Lung (tissue), 12 donors: Measurements from ENCODE around the gene ARMC3. TPM values are rescaled to one million over a fixed set of nuclear protein-coding genes. Genes with fewer than 3 reads are reported as not detected.

ENCODE experiments used
- ATAC-seq: fragments of 200-7000 bp; cut with Tn5 transposase; one replicate; pipeline ENCODE4 v1.9.1; 2020; ENCODE audit warnings: moderate number of reproducible peaks; ENCODE audit not compliant: insufficient read depth, low FRiP score
- DNase-seq, 3 donors: peaks; one replicate each; pipeline ENCODE4 v3.0.0-alpha.2; 2013 to 2017
- H3K27ac ChIP-seq, 2 donors: one replicate each; pipeline ENCODE4 v1.5.1; 2013; ENCODE audit warnings: mild to moderate bottlenecking in 2 of 2, moderate library complexity in 2 of 2, control low read depth in 1 of 2, inconsistent platforms in 1 of 2, low read depth in 1 of 2, low read length in 1 of 2
- H3K27me3 ChIP-seq, 3 donors: one replicate each; pipeline ENCODE4 v1.5.1; 2013; ENCODE audit warnings: low read length in 2 of 3; ENCODE audit not compliant: control insufficient read depth in 3 of 3, insufficient read depth in 3 of 3
- H3K36me3 ChIP-seq, 4 donors: one replicate each; pipeline ENCODE4 v1.5.1; 2013; ENCODE audit warnings: low read length in 4 of 4, mild to moderate bottlenecking in 1 of 4, moderate library complexity in 1 of 4; ENCODE audit not compliant: control insufficient read depth in 4 of 4, insufficient read depth in 4 of 4
- H3K4me1 ChIP-seq, 5 donors: one replicate each; pipeline ENCODE4 v1.5.1; 2013; ENCODE audit warnings: low read length in 5 of 5, mild to moderate bottlenecking in 2 of 5, moderate library complexity in 1 of 5; ENCODE audit not compliant: control insufficient read depth in 5 of 5, insufficient read depth in 5 of 5
- H3K4me3 ChIP-seq: one replicate; pipeline ENCODE4 v1.5.1; 2013; ENCODE audit warnings: mild to moderate bottlenecking, control low read depth, moderate library complexity
- H3K9ac ChIP-seq, 2 donors: one replicate each; pipeline ENCODE4 v1.5.1; 2013; ENCODE audit warnings: low read length in 2 of 2, control low read depth in 1 of 2; ENCODE audit not compliant: insufficient read depth in 1 of 2
- H3K9me3 ChIP-seq, 4 donors: one replicate each; pipeline ENCODE4 v1.5.1; 2013; ENCODE audit warnings: low read length in 3 of 4, mild to moderate bottlenecking in 1 of 4, moderate library complexity in 1 of 4; ENCODE audit not compliant: control insufficient read depth in 4 of 4, insufficient read depth in 3 of 4
- WGBS, 2 donors: extraction: QIAGEN DNeasy Blood & Tissue Kit; methylation state at CpG; one replicate each; pipeline ENCODE4 v1.1.7; 2013; 5-methylcytosine and 5-hydroxymethylcytosine counted together
- polyA plus RNA-seq, 2 donors: library from polyadenylated mRNA; stranded (reverse); fragments of 200-250 nt; gene quantifications; one replicate each; pipeline ENCODE4 v1.2.1, GENCODE V29; 2013
- total RNA-seq, 2 donors: library from RNA; depleted of rRNA in 1 of 2; stranded (reverse); fragments of >200 nt in 1 of 2; gene quantifications; one replicate each; pipeline ENCODE4 v1.2.1, GENCODE V29; 2014 to 2021
- TF ChIP-seq, protein P1 (sequence below): IDR thresholded peaks from 2 replicates; pipeline ENCODE4 v1.5.1; 2012; ENCODE audit warnings: mild to moderate bottlenecking; ENCODE audit errors: control extremely low read depth, extremely low read depth
- donor health status: control.
- donor health status: control.
- donor health status: Bipolar disorder and iron deficiency.
- donor health status: healthy.
- donor health status: DM: yes; HTN: yes; CAD: no.

Gene ARMC3
- total and polyA plus RNA-seq, 4 donors: 4.0 to 32.8 (median 13.2) TPM

DNA sequence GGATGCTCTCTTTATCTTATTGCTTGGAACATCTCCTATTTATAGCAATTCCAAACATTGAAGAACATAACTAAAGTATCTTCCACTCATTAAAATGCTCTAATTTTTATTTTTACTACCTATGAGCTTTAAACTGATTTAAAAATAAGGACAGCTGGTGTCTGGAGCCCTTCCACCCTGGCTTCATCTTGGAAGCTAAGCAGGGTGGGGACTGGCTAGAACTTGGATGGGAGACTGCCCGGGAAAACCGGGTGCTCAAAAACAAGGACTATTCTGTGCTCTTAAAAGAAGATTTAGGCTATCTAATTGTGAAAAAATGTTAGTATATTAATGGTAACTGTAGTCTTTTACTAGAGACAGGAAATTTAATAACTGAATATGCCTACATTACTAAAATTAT is 69.2 kb downstream of the ARMC3 start:
- ATAC-seq (no peak), DNase-seq (no peak)
- H3K9me3 ChIP-seq: no peaks in the 10 kb centered on the region
- TF ChIP-seq, protein P1, sequence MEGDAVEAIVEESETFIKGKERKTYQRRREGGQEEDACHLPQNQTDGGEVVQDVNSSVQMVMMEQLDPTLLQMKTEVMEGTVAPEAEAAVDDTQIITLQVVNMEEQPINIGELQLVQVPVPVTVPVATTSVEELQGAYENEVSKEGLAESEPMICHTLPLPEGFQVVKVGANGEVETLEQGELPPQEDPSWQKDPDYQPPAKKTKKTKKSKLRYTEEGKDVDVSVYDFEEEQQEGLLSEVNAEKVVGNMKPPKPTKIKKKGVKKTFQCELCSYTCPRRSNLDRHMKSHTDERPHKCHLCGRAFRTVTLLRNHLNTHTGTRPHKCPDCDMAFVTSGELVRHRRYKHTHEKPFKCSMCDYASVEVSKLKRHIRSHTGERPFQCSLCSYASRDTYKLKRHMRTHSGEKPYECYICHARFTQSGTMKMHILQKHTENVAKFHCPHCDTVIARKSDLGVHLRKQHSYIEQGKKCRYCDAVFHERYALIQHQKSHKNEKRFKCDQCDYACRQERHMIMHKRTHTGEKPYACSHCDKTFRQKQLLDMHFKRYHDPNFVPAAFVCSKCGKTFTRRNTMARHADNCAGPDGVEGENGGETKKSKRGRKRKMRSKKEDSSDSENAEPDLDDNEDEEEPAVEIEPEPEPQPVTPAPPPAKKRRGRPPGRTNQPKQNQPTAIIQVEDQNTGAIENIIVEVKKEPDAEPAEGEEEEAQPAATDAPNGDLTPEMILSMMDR: no peak
- no peaks in the 10 kb centered on the region for H3K36me3 ChIP-seq
- H3K27ac ChIP-seq: no peak overlapping the region
- H3K4me3 ChIP-seq: no peak overlapping the region
- no peak overlapping the region for H3K9ac ChIP-seq
- no peaks in the 10 kb centered on the region for H3K27me3 ChIP-seq
- H3K4me1 ChIP-seq: peaks cover 0 to 5% (median 0%) of the 10 kb centered on the region in 5 donors
- WGBS, 2 donors: 36 to 63% methylated on average over 2 of the region's 2 CpGs

DNA sequence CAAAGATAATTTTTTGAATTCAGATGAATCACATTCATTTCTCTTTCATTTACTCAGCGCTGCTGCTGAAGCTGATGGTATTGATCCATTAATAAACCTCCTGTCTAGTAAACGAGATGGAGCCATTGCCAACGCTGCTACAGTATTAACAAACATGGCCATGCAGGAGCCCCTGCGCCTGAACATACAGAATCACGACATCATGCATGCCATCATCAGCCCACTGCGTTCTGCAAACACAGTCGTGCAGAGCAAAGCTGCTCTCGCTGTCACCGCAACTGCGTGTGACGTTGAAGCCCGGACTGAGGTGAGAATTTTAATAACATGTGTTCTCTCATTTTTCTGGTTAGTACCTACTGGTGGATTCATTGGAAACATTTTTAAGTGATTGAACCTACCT is 70.2 kb downstream of the ARMC3 start:
- no peak overlapping the region for H3K9ac ChIP-seq
- TF ChIP-seq, protein P1: no peak
- no peaks in the 10 kb centered on the region for H3K36me3 ChIP-seq
- no peaks in the 10 kb centered on the region for H3K9me3 ChIP-seq
- no peak for ATAC-seq
- DNase-seq: no peak
- WGBS, 2 donors: 88 to 93% methylated on average over 12 of the region's 12 CpGs
- no peak overlapping the region for H3K4me3 ChIP-seq
- H3K27ac ChIP-seq: no peak overlapping the region
- H3K27me3 ChIP-seq: no peaks in the 10 kb centered on the region
- peaks cover 0 to 2% (median 0%) of the 10 kb centered on the region in 5 donors for H3K4me1 ChIP-seq

DNA sequence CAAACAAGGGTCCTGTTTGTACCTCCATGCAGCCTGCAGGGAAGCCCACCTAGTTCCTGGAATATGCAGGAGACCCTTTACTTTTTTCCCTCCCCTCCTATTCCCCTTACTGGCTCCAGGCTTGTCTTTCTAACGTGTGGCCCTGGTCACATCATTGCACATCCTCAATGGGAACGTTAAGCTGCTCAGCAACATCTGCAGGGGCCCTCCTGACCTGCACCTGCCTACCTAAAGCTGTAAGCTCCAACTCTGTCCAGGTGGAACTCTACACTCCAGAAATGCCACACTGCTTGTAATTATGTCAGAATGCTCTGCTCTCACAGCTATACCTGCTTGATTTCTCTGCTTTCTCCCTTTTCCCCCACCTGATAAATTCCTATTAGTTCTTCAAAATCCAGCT is 72.1 kb downstream of the ARMC3 start:
- H3K27me3 ChIP-seq: no peaks in the 10 kb centered on the region
- no peak overlapping the region for H3K9ac ChIP-seq
- no peak for ATAC-seq
- DNase-seq: no peak
- TF ChIP-seq, protein P1: no peak
- peaks cover 0 to 2% (median 0%) of the 10 kb centered on the region in 5 donors for H3K4me1 ChIP-seq
- WGBS, 2 donors: 62 to 79% methylated on average over 2 of the region's 2 CpGs
- H3K36me3 ChIP-seq: no peaks in the 10 kb centered on the region
- no peaks in the 10 kb centered on the region for H3K9me3 ChIP-seq
- H3K4me3 ChIP-seq: no peak overlapping the region
- no peak overlapping the region for H3K27ac ChIP-seq

DNA sequence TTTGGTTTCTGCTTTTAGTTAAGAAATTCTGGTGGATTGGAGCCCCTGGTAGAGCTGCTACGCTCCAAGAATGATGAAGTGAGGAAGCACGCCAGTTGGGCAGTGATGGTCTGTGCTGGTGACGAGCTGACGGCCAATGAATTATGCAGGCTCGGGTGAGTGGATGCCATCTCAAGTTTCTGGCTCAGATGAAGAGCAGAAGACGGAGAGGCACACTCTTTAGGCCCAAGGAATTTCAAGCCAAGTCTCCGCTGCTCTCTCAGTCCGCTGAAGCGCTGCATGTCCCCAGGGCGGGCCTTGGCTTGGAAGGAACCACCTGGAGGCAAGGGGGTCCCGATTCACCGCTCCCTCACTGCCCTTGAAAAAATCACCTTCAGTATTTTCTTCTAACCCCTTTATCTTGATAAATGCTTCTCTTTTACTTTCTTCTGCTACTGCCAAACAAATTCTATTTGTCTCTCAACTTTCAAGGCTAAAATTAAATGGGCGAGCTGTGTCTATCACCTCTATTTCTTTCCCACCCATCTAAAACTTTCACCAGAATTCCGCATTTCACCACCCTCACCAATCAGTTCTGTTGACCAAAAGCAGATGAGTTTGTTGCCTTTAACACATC is 74.2 kb downstream of the ARMC3 start:
- ATAC-seq: no peak
- peak in 1 of 3 donors; percentile 33 for DNase-seq
- Histone ChIP-seq H3K4me3 (no peak overlapping the region), H3K36me3 (no peaks in the 10 kb centered on the region), H3K4me1 (peaks cover 0 to 2% (median 0%) of the 10 kb centered on the region in 5 donors), H3K27me3 (no peaks in the 10 kb centered on the region), H3K27ac (no peak overlapping the region), H3K9me3 (no peaks in the 10 kb centered on the region), H3K9ac (no peak overlapping the region)
- 81 to 86% methylated on average over 14 of the region's 14 CpGs for WGBS, 2 donors
- TF ChIP-seq, protein P1: no peak
